ENCODE measurements around the gene STAC3.

The STAC3 gene

GRCh38 chr12:57255916-57256315 is 4.9 kb upstream of the STAC3 start:
- CTCF ChIA-PET = interaction anchor here (1.2 to 5.0 kb wide), 2 partner anchors 13 to 203 kb away, joined by 3 to 24 read pairs; no protein-coding TSS in a partner anchor
- TF ChIP-seq CTCF (IDR thresholded peaks at IDR 0.05; ENCODE audit: control extremely low read depth, extremely low read depth, low read depth, missing control alignments) = no peak
- DNase-seq (ENCODE audit: extremely low spot score) = no peak
- POLR2A ChIA-PET = interaction anchor here (0.6 kb wide), 1 partner anchor 171 kb away, joined by 6 read pairs; no protein-coding TSS in a partner anchor

GRCh38 chr12:57254506-57255280 is 3.7 kb upstream of the STAC3 start:
- ChIA-PET POLR2A (no interaction called here), CTCF (interaction anchor here (0.8 to 5.0 kb wide), 4 partner anchors 9 to 204 kb away, joined by 3 to 24 read pairs (median 6); no protein-coding TSS in a partner anchor)
- TF ChIP-seq CTCF (IDR thresholded peaks at IDR 0.05; ENCODE audit: control extremely low read depth, extremely low read depth, low read depth, missing control alignments) = no peak
- no peak for DNase-seq (ENCODE audit: extremely low spot score)

- ChIA-PET POLR2A (interaction anchor here (0.6 kb wide), 2 partner anchors 26 to 325 kb away, joined by 3 to 7 read pairs; no protein-coding TSS in a partner anchor), CTCF (interaction anchor here (1.0 to 5.3 kb wide), 13 partner anchors 8 to 213 kb away, joined by 3 to 48 read pairs (median 7); no protein-coding TSS in a partner anchor)
- TF ChIP-seq CTCF (IDR thresholded peaks at IDR 0.05; ENCODE audit: control extremely low read depth, extremely low read depth, low read depth, missing control alignments) = no peak
- no peak for DNase-seq (ENCODE audit: extremely low spot score)
These were observed 446 bp downstream of the STAC3 start for GRCh38 chr12:57250541-57250940.

GRCh38 chr12:57248934-57249742 is 1.8 kb downstream of the STAC3 start:
- no peak for TF ChIP-seq CTCF (IDR thresholded peaks at IDR 0.05; ENCODE audit: control extremely low read depth, extremely low read depth, low read depth, missing control alignments)
- CTCF ChIA-PET = interaction anchor here (0.6 to 5.3 kb wide), 10 partner anchors 10 to 210 kb away, joined by 3 to 48 read pairs (median 6); partner anchors contain the start of gene GLI1
- DNase-seq (ENCODE audit: extremely low spot score) = peak; percentile 53
- POLR2A ChIA-PET = no interaction called here

- no peak for DNase-seq (ENCODE audit: extremely low spot score)
- POLR2A ChIA-PET = interaction anchor here (0.7 kb wide), 1 partner anchor 74 kb away, joined by 3 read pairs; no protein-coding TSS in a partner anchor
- CTCF ChIA-PET = interaction anchor here (1.2 to 22.8 kb wide), 5 partner anchors 8 to 212 kb away, joined by 3 to 403 read pairs (median 48); partner anchors contain the start of genes GLI1, INHBE and NXPH4
- no peak for TF ChIP-seq CTCF (IDR thresholded peaks at IDR 0.05; ENCODE audit: control extremely low read depth, extremely low read depth, low read depth, missing control alignments)
These were observed 3.9 kb downstream of the STAC3 start for GRCh38 chr12:57247041-57247440.

GRCh38 chr12:57244312-57244696 is 6.7 kb downstream of the STAC3 start:
- TF ChIP-seq CTCF (IDR thresholded peaks at IDR 0.05; ENCODE audit: control extremely low read depth, extremely low read depth, low read depth, missing control alignments) = no peak
- ChIA-PET CTCF (interaction anchor here (0.7 to 22.8 kb wide), 14 partner anchors 9 to 273 kb away, joined by 3 to 403 read pairs (median 12); partner anchors contain the start of genes GLI1, INHBE, NXPH4 and SHMT2), POLR2A (no interaction called here)
- DNase-seq (ENCODE audit: extremely low spot score) = no peak

Measured in GM10248 (cell line).